NCI-H2029 (cell line): ENCODE results near the gene U2AF2.
A peak's percentile ranks its signal among the peaks of the same experiment; 100 is the strongest.

Source experiments
- DNase-seq: peaks from one replicate; lab custom pipeline; 2025; lab: John Stamatoyannopoulos, UW

U2AF2 gene

DNA sequence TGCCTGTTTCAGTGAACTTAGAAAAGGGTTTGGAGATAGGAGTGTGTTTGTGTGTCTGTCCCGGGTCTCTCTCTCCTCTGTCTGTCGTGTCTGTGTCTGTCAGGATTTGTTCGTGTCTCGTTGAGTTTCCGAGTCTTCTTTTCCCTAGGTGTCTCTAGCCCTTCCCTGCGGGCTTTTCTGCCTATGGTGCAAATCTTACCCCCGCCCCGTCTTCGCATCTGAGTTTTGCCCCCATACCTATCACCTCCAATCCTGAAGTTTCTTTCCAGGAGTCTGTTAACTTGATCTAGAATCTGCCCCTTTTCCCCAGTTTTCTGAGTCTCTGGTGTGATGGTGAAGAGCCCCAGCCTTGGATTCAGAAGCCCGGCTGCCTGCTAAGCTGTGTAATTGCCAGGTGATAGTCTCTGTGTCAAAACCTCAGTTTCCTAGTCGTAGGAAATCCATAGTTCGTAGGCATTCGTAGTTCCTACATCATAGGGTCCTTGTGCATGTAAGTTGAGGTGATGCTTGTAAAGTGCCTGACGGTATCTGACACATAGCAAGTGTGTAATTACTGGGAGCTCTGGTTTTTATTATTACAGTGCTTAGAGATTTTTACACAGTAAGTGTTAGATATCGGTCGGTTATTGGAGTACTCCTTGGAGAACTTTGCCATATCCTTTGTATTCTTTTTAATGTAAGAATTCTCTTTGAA is 21.0 kb downstream of the U2AF2 start:
- no peak for DNase-seq

DNA sequence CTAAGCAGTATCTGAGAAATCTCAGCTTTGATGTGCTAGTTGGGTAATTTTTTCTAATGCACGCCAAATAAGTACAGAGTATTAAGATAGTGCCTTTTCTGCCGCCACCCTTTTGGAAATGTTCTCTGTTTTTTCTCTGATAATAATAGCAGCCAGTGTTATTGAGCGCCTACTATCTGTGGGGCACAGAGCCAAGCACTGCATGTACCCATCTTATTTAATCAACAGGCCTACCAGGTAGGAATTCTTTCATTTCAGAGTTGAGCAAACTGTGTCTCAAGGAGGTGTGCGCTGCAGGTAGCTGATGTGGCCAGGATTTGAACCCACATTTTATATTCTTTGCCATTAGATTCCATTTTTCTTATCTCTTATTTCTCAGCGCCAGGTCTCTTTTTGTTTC is 21.5 kb downstream of the U2AF2 start:
- no peak for DNase-seq

DNA sequence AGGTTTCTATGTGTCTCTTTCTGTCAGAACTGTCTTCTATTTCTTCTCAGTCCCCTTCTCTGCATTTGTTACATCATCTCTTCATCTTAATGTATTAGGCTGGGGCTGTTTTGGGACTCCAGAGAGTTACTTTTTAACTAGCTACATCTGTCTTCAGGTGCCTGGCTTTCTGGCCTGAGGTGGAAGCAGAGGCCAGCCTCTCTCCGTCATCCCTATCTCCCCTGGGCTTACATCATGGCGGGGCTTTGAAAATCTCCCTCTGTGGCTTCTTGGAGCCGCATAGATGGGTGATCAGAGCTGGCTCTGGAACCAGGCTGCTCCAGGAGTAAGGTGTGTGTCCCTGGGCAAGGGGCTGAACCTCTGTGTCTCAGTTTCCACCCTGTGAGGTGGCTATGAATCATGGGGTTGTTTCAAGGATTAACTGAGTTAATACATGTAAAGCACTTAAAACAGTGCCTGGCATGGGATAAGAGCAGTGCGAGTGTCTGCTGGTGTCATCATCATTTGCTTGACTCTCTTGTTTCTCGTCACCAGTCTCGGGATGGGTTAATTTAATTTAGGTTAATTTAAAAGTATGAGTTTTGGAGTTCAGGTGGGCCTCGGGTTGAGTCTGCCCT is 22.2 kb downstream of the U2AF2 start:
- no peak for DNase-seq

DNA sequence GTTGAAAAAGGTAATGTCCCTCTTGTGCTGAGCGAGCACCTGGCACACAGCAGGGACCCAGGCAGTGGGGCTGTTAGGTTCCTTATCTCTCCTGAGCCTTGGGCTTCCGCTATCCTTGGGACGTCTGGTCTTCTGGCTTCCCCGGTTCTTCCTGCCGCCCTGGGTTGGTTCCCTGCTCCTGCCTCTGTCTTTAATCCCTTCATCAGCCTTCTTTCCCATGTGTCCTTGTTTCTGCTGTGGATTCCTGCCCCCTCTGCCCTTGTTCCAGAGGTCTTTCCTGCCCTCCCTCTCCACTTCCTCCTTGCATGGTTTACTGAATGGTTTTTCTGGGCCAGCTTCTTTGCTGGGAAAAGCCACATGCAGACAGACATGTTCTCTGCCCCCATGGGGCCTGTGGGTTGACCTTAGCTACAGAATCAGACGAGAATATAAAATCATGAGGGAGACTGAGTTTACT is 22.8 kb downstream of the U2AF2 start:
- DNase-seq: no peak

DNA sequence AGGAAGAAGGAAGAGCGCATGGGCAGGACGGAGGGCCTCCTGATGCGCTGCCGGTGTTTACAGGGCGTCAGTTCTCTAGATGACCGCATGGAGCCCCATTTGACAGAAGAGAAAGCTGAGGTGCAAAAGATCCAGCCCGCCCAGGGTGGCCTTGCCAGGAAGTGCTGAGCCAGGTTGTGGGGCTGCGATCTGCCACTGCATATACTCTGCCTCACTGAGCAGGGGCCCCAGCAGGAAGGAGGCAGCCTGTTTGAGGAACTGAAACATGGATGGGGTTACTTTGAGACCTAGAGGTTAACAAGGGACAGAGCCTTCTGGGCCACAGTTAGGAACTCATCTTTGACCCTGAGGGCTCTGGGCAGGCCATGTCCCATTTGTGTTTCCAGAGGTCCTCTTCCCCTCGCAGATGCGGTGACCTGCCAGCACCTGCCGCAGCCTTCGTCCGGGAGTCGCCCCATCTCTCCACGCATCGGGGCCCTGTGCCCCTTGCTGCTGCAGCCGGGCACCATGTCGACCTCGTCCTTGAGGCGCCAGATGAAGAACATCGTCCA is 23.4 kb downstream of the U2AF2 start:
- DNase-seq: no peak

DNA sequence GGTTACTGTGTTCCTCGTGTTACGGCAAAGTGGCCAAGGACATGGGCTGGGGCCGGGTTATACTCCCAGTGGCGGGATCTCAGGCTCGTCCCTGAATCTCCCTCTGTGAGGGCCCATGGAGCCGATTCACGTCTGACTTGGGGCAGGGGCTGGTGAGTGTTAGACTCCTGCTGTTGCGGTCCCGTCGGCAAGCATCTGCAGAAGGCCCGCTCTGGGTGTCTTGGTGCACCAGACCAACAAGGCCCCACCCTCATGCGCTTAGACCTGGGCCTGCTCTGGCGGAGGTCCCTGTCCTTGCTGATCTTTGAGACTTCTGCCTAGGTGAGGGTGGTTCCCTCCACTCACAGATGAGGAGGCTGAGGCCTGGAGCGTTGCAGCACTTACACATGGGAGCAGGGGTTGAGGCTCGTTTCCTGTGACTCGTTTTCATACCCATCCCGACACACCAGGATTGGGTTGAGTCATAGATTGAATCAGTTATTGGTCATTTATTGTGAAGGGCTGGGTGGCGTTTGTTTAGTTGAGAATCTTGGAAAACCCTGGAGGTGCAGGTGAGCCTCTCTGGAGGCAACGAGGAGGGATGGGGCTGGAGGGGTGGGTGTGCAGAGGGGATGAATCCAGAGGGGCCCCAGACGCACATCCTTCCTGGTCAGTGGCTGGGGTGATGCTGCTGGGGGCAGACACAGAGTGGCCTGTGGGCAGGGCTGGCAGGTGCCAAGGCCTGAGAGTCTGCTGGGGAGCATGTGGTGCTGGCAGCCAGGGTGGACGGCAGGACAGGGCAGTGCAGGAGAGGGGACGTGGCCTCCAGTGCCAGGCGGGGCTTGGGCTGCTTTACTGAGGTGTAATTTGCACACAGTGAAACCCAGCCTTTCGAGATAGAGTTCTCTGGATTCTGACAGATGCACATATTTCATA is 24.8 kb downstream of the U2AF2 start:
- no peak for DNase-seq

DNA sequence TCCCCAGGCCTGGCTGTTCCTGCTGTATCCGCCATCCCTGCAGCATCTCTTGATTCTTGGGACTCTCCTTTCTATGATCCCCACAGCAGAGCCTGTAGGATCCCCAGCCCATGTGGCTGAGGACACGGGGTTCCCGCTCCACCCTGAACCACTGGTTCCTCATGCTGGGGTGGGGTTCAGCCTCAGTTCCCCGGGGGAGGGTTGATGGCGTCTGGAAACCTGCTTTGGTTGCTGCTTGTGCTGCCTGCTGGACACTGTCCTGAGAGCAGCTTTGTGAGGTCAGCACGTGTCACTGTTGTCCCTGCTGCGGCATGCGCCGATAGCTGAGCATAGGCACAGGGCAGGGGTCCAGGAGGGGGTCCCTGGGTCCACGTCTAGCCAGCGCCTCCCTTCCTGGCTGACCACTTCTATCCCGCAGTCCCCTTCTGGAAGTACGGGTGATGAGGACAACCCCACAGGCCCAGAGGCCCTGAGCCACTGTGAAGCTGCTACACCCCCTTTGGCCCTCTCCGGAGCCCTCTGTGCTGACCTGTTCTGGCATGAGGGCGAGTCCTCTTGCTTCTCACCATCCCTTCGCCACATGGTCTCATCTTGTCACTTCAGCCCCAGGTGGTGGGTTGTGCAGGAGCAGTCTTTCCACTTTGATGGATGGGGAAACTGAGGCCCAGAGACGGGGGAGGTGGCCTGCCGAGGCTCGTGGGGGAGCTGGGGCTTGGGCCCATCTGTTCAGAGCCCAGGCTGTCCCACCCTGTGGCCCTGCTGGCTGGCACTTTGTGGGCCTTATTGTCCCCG is 25.7 kb downstream of the U2AF2 start:
- no peak for DNase-seq

DNA sequence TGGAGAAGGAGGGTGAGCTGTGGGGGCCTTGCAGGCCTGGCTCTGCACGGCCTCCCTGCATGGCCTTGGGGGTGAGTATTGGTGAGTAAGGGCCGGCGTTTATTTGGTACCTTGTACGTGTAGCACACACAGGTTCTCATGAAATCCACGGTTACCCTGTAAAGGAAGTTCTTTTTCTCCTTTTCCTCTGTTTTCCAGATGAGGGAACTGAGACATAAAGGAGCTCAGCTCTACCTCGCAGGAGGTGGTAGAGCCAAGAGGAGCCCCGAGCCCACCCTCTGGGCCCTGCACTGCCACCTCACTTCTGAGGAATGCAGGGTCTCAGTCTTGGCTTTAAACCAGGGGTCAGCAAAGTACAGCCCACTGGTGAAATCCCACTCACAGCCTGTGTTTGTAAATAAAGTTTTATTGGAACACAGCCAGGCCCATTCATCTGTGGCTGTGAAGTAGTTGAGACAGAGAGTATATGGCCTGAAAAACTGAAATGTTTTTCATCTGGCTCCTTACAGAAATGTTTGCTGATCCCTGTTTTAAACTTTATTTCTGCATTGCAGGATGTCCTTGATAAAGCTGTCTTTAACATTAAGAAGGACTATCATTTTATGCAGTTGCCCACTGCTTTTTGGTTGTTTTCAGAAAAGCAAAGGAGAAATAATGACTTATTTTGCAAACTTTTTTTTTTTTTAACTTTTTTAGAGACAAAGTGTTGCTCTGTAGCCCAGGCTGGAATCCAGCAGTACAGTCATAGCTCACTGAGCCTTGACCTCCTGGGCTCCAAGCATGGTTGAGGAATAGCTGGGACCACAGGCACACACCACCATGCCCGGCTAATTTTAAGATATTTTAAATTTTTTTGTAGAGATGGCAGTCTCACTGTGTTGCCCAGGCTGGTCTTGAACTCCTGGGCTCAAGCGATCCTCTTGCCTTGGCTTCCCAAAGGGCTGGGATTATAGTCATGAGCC is 26.6 kb downstream of the U2AF2 start:
- no peak for DNase-seq

DNA sequence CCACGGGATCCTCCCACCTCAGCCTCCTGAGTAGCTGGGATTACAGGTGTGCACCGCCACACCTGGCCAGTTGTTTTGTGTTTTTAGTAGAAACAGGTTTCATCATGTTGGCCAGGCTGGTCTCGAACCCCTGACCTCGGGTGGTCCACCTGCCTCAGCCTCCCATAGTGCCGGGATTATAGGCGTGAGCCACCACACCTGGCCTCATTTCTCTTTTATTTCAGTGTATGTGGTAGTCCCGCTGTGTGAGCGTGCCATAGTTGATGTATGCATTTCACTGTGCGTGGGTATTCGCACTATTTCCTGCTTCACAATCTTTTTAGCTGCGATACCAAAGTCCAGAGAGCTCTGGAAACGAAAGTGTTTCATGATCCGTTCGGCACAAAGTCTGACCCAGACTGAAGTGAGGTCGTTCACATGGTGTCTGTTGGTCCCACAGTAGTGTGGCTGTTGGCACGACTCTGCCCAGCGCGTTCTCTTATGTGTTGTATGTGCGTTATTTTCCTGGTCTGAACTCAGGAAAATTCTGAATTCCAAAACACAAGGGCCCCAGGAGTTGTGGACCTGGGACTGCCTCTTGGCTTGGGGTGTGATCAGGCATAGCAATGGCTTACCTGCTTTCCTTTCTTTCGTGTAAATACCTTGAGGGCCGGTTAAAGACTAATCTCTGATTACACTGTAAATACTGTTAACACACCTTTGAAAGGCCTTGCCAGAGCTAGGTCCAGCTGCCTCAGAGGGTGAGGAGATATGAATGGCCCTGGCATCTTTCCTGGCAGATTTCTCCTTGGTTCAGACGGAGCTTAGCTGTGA is 28.8 kb downstream of the U2AF2 start:
- DNase-seq: peak; percentile 45

DNA sequence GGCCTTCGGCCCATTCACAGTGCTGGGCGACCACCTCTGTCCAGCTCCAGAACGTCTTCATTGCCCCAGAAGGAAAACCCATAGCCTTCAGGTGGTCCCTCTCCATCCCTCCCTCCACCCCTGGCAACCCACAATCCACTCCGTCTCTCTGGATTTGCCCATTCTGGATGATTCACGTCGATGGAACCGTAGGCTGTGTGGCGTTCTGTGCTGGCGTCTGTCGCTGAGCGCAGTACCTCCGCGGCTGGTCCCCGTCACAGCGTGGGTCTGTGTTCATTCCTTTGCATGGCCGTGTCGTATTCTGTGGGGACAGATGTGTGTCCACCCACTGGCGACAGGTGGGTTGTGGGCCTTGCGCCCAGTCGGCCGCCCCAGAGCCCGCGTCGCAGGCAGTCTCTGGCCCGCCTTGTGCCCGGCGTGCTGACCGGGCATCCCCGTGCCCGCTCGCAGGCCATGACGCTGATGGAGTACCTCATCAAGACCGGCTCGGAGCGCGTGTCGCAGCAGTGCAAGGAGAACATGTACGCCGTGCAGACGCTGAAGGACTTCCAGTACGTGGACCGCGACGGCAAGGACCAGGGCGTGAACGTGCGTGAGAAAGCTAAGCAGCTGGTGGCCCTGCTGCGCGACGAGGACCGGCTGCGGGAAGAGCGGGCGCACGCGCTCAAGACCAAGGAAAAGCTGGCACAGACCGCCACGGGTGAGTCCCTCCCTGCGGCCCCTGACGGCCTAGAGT is 30.3 kb downstream of the U2AF2 start:
- no peak for DNase-seq

DNA sequence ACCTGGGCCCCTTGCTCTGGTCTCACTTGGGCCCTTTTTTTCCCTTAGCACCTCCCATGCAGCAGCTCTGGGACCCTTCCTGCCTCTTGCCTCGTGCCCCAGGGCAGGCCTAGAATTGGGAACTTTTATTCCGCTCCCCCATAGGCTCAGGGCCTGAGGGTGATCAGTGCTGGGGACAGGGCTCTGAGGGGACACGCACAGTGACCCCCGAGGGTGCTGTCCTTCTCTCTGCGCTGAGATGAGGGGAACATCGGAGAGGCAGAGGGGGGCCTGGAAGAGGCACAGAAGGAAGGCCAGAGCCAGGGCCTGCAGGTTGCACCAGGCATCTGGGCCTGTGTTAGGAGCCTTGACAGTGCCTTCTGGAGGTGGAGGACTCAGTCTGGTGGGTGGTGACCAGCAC is 30.9 kb downstream of the U2AF2 start:
- DNase-seq: no peak

DNA sequence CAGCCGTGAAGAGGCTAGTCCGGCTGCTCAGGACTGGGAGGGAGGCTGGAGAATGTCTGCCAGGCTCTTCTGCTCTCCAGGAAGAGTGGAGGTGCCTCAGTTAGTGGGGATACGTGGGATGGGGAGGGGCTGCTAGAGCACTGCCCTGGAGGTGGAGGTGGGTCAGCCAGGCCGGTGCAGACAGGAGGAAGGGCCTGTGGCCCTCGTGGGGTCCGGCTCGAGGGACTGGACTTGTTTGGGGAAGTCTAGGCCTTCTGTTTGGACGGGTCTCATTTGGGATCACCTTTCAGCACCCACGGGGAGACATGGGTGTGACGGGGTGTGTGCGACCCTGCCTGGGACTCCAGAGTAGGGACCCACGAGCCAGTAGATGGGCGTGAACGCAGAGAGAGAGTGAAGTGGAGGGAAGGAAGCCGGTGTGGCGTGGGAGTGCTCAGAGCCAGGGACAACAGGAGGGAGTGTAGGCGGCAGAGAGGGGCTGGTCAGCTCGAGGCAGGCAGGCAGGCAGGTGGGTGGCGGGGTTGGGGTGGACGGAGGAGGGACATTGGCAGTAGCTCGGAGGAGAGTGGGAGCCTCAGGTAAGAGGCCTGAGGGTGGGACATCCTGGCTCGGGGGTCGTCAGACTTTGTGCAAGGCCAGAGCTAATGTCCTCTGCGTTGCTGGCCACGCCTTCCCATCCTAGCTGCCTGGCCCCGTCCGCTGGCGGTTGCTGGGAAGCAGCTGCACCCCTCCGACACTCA is 31.6 kb downstream of the U2AF2 start:
- DNase-seq: no peak

DNA sequence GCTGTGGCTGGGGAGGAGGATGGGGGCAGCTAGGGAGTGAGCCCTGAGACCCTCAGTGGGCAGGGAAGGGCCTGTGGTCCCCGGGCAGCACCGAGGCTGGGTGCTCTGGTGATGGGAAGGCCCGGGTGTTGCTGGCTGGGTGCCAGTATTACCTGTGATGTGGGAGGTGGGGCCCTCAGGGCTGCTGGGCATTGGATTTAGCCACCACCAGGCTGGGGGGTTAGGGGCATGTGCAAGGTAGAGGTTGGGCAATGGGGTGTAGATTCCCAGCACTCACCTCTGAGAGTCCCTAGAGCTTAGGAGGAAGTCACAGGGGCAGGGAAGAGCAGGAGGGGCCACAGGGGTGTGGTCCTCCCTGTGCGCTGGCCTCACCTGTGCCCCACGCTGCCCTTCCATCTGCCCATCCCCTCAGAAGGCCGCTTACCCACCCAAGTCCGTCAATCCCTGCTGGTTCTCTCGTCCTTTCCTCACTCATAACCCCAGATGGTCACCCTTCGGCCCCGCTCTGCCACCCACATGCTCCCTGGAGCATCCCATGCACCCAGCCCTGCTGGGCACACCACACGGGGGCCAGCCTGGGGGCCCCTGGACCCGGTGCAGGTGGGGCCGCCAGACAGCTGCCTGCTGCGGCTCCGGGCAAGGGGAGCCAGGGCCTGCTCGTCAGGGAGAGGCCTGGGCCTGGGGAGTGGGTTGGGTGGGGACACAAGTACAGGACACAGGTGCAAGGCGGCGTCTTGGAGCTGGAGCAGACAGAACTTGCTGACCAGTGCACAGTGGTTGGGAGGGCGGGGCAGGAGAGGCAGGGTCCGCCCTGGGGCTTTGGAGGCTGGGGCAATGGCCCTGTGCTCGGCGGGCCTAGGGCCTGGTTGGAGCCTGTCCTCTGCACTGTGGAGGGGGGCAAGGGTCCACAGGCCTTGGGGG is 32.7 kb downstream of the U2AF2 start:
- no peak for DNase-seq

DNA sequence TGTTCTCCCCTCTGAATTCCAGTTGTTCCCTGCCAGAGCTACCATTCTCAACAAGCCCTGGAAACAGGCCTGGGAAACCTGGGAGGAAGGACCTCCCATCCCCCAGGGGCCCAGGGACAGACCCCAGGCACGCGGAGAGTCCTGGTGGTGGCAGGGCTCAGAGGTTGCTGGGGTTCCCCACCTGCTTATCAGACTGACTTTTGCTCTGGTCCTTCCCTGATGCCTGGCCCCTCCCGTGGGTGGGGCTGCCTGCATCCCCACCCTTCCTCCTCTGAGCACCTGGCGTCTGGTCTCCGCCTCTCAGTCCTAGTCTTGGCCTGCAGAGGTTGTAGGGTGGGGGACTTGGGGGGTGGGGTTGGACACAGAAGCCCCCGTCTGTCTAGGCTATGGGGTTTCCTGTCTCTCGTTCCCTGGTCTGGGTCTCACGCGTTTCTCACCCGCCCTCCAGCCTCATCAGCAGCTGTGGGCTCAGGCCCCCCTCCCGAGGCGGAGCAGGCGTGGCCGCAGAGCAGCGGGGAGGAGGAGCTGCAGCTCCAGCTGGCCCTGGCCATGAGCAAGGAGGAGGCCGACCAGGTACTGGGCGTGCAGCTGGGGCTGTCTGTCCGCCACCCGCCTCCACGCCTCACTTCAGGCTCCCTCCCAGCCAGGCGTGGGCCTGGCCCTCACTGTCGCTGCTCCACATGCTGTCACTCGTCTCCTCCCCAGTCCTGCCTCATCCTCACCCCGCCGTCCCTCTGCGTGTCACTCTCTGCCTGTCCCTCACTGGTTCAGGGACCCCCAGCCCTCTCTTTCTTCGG is 33.8 kb downstream of the U2AF2 start:
- DNase-seq: no peak

DNA sequence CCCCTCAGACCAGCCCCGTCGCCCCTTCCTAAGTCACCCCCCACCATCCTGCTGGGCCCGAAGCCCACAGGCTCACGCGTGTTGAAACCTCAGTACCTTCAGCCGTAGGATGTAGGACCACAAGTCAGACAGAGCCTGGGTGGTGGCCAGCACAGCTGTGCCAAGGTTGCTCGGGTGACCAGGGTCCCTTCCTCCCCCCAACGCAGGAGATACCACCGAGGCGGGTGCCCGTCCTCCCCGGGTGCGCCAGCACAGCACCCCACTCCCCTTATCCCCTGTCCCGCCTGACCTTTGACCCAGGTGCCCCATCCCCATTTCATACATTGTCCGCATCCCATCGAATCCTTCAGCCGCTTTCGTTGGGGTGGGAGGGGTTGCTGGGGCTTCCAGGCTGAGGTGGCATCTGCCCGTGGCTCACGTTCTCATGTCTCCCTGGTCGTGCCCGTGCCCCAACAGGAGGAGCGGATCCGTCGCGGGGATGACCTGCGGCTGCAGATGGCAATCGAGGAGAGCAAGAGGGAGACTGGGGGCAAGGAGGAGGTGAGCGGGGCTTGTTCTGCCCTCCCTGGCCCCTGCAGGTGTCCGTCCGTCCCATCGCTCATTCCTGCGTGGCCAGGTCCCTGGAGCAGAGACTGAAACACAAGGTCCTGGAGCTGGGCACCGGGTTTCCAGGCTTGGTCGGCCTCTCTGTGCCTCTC is 34.7 kb downstream of the U2AF2 start:
- no peak for DNase-seq
